HG03060 (cell line): ENCODE data around the gene SLC7A7.
"Not testable (repeated sequence)": the region's sequence is repeated elsewhere in the genome, so short reads cannot be mapped to it uniquely, and the experiment has no call there.

Experiments used
- ATAC-seq: cut with Tn5 transposase; IDR thresholded peaks from one replicate; pipeline ENCODE4 v1.9.1; 2021; ENCODE audit warnings: low read depth, moderate number of reproducible peaks; ENCODE audit not compliant: unreplicated experiment

The SLC7A7 gene

GRCh38 chr14:22822016-22822570 lies 6.9 kb upstream of the SLC7A7 start:
- no peak for ATAC-seq

GRCh38 chr14:22821193-22822015 lies 6.2 kb upstream of the SLC7A7 start:
- ATAC-seq, result no peak

GRCh38 chr14:22820731-22821130 lies 5.5 kb upstream of the SLC7A7 start:
- no peak for ATAC-seq

- no peak for ATAC-seq
These were observed 4.1 kb upstream of the SLC7A7 start for GRCh38 chr14:22819151-22819988.

DNA sequence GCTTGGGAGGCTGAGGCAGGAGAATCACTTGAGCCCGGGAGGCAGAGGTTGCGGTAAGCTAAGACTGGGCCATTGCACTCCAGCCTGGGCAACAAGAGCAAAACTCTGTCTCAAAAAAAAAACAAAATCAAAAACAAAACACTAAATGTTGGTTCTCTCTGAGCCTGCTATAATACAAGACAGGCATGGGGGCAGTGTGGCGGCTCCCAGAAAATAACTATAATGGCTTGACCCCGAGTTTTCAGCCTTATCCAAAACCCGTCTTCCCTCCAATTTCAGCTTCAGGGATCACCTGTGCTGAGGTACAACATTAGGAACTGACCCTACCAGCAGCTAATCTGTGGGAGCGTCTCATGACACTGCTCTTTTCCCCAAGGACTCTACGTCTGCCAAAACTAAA lies 862 bp downstream of the SLC7A7 start:
- no peak for ATAC-seq

DNA sequence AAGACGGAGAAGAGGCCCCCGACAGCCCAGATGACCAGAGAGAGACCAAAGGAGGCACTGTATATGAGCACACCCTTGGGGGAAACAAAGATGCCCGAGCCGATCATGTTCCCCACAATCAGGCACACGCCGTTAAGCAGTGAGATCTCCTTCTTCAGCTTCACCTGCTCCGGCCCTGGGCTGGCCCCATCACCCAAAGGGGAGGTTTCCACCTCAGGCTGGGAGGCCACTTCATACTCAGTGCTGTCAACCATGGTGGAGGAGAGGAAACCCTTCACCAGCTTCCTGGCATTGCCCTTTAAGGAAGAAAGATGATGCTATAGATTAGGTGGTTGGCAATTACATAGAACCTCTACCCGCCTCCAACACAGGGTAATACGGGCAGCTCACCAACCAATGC lies 2.1 kb downstream of the SLC7A7 start:
- no peak for ATAC-seq

- ATAC-seq, result no peak
These were observed 2.5 kb downstream of the SLC7A7 start for GRCh38 chr14:22812744-22813143.

DNA sequence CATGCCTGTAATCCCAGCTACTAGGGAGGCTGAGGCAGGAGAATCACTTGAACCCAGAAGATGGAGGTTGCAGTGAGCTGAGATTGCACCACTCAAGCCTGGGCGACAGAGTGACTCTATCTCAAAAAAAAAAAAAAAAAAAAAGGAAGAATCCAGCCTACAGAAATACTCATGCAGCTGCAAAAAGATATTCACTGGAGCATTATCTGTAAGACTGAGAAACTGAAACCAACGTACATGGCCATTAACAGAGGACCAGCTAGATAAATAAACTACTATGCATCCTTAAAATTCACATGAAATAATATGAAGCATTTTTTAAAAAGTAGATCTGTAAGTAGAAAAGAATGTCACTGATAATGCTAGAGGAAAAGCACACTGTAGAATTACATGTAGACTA lies 3.5 kb downstream of the SLC7A7 start:
- no peak for ATAC-seq

DNA sequence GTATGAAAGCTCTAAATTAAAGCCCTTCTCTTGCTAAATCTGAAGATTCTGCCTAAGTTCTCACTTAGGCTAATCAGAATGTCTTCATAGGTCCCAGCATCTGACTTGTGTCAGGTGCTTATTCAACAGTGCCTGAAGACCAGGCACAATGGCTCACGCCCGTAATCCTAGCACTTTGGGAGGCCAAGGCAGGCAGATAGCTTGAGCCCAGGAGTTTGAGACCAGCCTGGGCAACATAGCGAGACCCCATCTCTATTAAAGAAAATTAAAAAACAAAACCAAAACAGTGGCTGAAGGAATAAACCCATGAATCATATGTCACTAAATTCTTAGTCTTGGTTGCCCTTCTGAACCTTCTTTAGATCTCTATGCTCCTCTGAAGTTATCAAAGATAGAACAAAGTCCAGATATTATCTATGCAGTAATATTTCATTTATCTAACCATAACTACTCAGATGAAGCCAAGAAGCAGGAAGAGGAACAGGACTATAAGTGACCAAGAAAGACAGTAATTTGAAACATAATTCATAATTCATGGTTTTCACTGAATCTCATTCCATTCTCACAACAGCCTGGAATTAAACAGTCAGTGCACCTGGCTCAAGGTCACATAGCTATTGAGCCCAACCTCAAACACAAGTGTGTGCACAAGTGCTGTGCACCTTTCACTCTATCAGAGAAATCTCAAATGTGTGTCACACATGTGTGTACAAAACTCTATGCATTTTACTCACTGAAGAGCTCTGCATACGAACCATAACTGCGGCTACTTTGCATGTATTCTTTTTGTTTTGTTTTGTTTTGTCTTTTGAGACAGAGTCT lies 6.6 kb downstream of the SLC7A7 start:
- no peak for ATAC-seq

DNA sequence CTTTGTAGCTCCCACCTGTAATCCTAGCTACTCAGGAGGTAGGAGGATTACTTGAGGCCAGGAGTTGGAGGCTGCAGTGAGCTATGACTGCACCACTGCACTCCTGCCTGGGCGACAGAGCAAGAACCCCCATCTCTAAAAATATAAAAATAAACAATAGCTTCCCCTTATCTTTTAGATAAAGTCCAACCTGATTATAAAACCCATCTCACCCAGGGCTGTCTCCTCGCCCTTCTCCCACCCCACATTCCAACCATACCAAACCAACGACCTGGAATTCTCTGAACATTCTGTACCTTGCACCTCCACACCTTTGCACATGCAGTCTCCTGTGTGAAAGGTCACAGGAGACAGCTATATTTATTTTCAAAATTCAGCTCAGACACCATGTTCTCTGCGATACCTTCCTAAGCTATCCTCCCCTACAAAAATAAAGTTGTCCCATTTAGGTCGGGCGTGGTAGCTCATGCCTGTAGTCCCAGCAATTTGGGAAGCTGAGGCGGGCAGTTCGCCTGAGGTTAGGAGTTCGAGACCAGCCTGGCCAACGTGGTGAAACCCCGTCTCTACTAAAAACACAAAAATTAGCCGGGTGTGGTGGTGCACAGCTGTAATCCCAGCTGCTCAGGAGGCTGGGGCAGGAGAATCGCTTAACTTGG lies 7.7 kb downstream of the SLC7A7 start:
- ATAC-seq, result no peak

DNA sequence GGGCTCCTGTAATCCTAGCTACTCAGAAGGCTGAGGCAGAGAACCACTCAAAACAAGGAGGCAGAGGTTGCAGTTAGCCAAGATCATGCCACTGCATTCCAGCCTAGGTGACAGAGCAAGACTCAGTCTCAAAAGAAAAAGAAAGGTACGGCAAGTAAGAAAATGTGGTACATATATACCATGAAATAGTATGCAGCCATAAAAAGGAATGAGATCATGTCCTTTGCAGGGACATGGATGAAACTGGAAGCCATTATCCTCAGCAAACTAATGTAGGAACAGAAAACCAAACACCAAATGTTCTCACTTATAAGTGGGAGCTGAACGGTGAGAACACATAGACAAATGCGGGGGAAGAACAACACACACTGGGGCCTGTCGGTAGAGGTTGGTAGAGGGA lies 10.0 kb downstream of the SLC7A7 start:
- ATAC-seq, result not testable (repeated sequence)

DNA sequence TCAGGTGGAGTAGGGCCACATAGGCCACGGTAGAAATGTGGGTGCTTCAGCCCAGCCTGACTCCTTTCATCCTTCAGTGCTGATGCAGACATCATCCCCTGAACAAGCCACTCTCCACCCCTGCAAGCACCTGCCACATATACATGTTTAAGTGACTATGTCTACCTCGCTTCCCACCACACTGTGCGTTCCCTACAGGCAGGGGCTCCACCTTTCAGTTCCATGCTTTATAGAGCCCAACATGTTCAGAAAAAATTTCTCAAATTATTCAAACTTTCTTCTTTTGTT lies 11.6 kb downstream of the SLC7A7 start:
- no peak for ATAC-seq

DNA sequence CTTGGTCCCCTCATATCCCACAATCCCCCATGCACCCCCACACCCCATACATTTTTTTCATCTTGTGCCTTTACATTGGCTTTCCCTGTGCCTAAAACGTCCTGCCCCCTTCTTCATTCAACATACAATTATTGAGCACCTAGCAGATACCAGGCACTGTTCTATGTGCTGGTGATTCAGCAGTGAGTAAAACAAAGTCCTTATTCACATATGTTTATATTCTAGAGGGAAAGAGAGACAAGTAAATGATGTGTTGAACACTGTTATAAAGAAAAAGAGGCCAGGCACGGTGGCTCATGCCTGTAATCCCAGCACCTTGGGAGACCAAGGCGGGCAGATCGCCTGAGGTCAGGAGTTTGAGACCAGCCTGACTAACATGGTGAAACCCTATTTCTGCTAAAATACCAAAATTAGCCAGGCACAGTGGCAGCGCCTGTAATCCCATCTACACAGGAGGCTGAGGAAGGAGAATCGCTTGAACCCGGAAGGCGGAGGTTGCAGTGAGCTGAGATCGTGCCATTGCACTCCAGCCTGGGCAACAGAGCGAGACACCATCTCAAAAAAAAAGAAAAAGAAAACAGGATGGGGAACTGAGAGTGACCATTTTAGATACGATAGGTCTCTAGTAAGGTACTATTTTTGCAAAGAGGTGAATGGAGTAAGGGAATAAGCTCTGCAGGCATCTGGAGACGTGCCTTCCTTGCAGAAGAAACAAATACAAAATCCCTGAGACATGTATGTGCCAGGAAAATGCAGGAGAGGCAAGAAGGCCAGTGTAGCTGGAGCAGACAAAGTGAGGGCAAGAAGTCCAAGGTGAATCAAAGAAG lies 12.2 kb downstream of the SLC7A7 start:
- ATAC-seq, result no peak

GRCh38 chr14:22801716-22802115 lies 13.5 kb downstream of the SLC7A7 start:
- ATAC-seq, result no peak

DNA sequence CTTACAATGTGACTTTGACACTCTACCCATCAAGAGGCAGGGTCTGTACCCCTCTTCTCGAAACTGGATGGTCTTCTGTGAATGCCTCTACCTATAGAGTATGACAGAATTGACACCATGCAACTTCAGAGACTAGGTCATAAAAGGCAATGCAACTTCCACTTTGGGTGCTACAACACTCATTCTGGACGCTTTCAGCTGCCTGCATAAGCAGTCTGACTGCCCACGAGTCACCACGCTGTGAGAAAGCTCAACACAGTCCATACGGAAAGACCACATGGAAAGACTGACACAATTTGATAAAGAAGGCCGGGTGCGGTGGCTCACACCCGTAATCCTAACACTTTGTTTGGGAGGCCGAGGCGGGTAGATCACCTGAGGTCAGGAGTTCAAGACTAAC lies 14.9 kb downstream of the SLC7A7 start:
- no peak for ATAC-seq

- no peak for ATAC-seq
These were observed 16.7 kb downstream of the SLC7A7 start for GRCh38 chr14:22798528-22798927.

DNA sequence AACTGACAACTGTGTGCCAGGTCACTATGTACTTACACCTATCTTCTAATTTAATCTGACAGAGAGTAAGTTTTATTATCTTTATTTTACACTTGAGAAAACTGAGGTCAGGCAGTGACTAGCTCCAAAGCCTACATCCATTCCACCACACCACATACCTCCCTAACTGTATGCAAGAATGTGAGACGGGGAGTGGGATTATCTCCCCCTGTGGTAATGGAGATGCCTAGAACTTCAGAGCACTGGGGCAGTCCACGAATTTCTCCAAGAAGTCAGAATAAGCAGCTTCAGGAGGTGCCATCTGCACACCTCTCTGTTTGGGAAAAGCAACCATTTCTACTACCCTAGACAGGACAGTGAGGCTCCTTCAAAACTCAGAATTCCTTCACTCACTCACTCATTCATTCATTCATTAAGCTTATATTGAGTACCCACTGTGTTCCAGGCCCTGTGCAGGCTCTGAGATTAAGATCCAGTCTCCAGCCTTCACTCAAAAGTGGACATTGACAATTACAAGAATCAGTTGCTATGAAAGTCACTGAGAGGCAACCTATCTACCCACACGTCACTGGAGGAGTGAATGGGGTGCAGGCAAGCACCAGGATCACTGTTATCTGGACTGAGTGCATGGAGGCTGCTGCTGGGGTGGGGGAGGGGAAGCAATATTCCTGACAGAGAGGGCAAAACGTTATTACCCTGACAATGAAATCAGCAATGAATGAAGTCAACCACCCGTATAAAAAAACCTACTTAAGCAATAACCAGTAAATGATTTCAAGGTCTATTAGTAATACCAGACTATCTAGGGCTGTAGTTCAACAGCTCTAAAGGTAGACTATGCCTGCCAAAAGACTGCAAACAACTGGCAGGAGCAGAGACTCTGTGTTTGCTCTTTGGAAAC lies 18.0 kb downstream of the SLC7A7 start:
- no peak for ATAC-seq

- ATAC-seq, result no peak
These were observed 19.0 kb downstream of the SLC7A7 start for GRCh38 chr14:22796087-22796707.
